Measurements from ENCODE around the gene PACSIN1.

The PACSIN1 gene

GRCh38 chr6:34566830-34567546, 101.1 kb downstream of the PACSIN1 start:
- TF ChIP-seq CTCF (IDR thresholded peaks at IDR 0.05; ENCODE audit: extremely low read depth, missing control alignments) = no peak
- DNase-seq (ENCODE audit: low spot score) = no peak

DNA sequence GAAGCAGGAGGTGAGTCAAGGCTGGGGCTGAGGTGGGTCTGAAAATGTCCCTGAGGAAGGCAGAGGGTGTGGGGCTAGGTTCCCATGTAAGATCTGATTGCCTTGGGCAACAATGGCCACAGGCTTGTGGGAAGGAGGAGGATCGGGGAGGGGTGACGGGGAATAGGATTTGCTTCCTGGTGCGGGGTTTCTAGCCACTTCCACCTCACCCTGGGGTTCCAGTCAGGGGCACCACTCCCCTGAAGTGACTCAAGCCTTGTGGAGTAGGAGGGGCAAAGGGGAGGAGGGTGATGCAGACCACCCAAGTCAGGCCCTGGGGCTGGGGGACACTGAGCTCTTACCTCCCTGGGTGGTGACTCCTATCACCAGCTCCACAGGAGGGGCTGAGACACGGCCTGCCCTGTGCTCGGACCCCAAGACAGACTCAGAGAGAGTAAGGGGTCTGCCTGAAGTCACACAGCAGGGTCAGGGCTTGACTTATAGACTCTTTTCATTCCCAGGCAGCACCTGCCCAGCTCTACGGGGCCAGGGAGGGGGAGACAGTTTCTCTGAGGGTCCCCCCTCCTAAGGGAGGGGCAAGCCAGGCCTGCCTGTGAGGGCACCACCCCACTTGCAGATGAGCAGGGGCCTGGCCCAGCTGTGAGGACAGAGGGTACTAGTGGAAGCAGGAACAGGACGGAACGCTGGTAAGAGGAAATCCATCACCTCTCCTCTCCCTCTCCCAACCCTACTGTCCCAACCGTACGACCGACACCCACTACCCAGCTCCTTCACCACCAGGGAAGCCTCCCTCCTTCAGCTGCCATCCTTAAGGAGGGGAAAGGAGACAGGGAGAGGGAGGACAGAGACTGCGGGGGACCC, 102.7 kb downstream of the PACSIN1 start:
- DNase-seq (ENCODE audit: low spot score) = no peak
- TF ChIP-seq CTCF (IDR thresholded peaks at IDR 0.05; ENCODE audit: extremely low read depth, missing control alignments) = no peak

DNA sequence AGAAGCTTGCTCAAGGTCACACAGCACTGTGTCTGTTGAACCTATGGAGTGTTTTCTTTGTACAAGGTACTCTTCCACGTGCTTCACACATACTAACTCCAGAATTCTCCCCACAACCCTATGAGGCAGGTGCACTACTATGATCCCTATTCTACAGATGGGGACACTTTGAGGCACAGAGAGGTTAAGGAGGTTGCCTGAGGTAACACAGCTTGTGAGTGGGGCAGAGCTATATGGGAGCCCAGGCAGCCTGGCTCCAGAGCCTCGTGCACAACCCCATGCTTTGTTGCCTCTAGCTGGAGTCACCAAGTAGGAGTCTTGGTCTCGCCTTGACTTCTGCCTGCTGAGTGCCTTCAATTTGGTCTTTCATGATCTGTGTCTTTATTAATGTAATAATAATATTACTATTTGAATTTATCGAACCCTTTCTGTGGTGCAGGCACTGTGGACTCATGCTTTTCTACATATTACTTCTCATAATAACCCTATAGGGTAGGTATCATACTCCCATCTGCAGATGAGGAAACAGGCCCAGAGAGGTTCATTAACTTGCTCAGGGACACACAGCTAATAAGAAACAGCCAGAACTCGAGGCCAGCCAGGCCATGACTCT, 103.6 kb downstream of the PACSIN1 start:
- TF ChIP-seq CTCF (IDR thresholded peaks at IDR 0.05; ENCODE audit: extremely low read depth, missing control alignments) = no peak
- DNase-seq (ENCODE audit: low spot score) = no peak

GRCh38 chr6:34570066-34570833, 104.4 kb downstream of the PACSIN1 start:
- no peak for DNase-seq (ENCODE audit: low spot score)
- TF ChIP-seq CTCF (IDR thresholded peaks at IDR 0.05; ENCODE audit: extremely low read depth, missing control alignments) = no peak

- DNase-seq (ENCODE audit: low spot score) = no peak
- no peak for TF ChIP-seq CTCF (IDR thresholded peaks at IDR 0.05; ENCODE audit: extremely low read depth, missing control alignments)
These were observed 105.5 kb downstream of the PACSIN1 start for GRCh38 chr6:34571388-34571787.

GRCh38 chr6:34572021-34572420, 106.1 kb downstream of the PACSIN1 start:
- no peak for DNase-seq (ENCODE audit: low spot score)
- no peak for TF ChIP-seq CTCF (IDR thresholded peaks at IDR 0.05; ENCODE audit: extremely low read depth, missing control alignments)

Data from GM20000 (cell line).